Transverse colon (tissue), 4 donors: ENCODE results near the gene PCLAF. TPM values are rescaled to one million over a fixed set of nuclear protein-coding genes. Genes with fewer than 3 reads are reported as not detected.
"Not testable (repeated sequence)": the region's sequence is repeated elsewhere in the genome, so short reads cannot be mapped to it uniquely, and the experiment has no call there.

Experiments used
- DNase-seq: peaks from one replicate; pipeline ENCODE4 v3.0.0-alpha.2; 2019
- H3K27ac ChIP-seq, 4 donors: fragments of 200-600 bp; sonication (generic); 2 replicates each; pipeline ENCODE4 v1.5.1; 2016 to 2018; ENCODE audit warnings: inconsistent platforms in 4 of 4
- H3K27me3 ChIP-seq: fragments of 200-600 bp; sonication (generic); 2 replicates; pipeline ENCODE4 v1.5.1; 2017; ENCODE audit warnings: inconsistent platforms
- H3K36me3 ChIP-seq, 4 donors: fragments of 200-600 bp; sonication (generic); 2 replicates each; pipeline ENCODE4 v1.5.1; 2017 to 2019; ENCODE audit warnings: inconsistent platforms in 4 of 4
- H3K4me1 ChIP-seq, 4 donors: fragments of 200-600 bp; sonication (generic); 2 replicates each; pipeline ENCODE4 v1.5.1; 2017 to 2020; ENCODE audit warnings: inconsistent platforms in 4 of 4
- H3K4me3 ChIP-seq, 4 donors: fragments of 200-600 bp; sonication (generic); 1 replicate in 1 of 4; 2 replicates in 3 of 4; pipeline versions ENCODE4 v1.5.1 to v1.6.1; 2017 to 2019; ENCODE audit warnings: inconsistent platforms in 4 of 4
- H3K9me3 ChIP-seq, 2 donors: fragments of 200-600 bp; sonication (generic); 2 replicates each; pipeline ENCODE4 v1.5.1; 2017 to 2019; ENCODE audit warnings: inconsistent platforms in 2 of 2
- EP300 ChIP-seq: sonication (generic); formaldehyde crosslinking; IDR thresholded peaks from one replicate; pipeline ENCODE4 v1.6.1; 2017; ENCODE audit warnings: antibody characterized with exemption, low read depth
- POLR2A ChIP-seq: fragments of 450-650 bp; IDR thresholded peaks from one replicate; pipeline ENCODE4 v1.6.1; 2016; ENCODE audit warnings: antibody characterized with exemption, mild to moderate bottlenecking, moderate library complexity
- POLR2AphosphoS5 ChIP-seq, 3 donors: sonication (generic); formaldehyde crosslinking; IDR thresholded peaks; one replicate each; pipeline ENCODE4 v1.6.1; 2016; ENCODE audit warnings: antibody characterized with exemption in 3 of 3
- WGBS, 2 donors: methylation state at CpG; one replicate each; pipeline ENCODE4 v1.1.5; 2018; ENCODE audit warnings: low coverage in 1 of 2; 5-methylcytosine and 5-hydroxymethylcytosine counted together
- in situ Hi-C, 4 donors: fragments of 200-750 bp; cut with MboI; loops; one replicate each; pipeline versions ENCODE4 v1.15.0 to v1.15.1; 2017; ENCODE audit warnings: low sequenced_read_pairs in 3 of 4, low pct_ligation_motif_present in 1 of 4, low pct_unique_long_range_greater_than_20kb in 1 of 4
- intact Hi-C: fragments of 100-400 bp; cut with DNase I; formaldehyde crosslinking; loops from one replicate; pipeline ENCODE4 v1.15.1; 2023; ENCODE audit warnings: low total_unique reads
- total RNA-seq, 4 donors: library from RNA; depleted of rRNA; stranded (reverse); fragments of >200 nt; gene quantifications; one replicate each; pipeline ENCODE4 v1.1.0, GENCODE V29; 2016
- TF ChIP-seq, protein P1 (sequence below), 5 experiments: fragments of 200-600 bp in 3 of 5; fragments of 450-650 bp in 2 of 5; sonication (generic) in 3 of 5; IDR thresholded peaks; 1 replicate in 2 of 5; 2 replicates in 3 of 5; pipeline ENCODE4 v1.5.1; 2016 to 2017; ENCODE audit warnings: antibody characterized with exemption in 5 of 5, inconsistent platforms in 3 of 5, mild to moderate bottlenecking in 2 of 5, moderate library complexity in 1 of 5

PCLAF gene
- total RNA-seq, 4 donors from 2014 or later, result 3.3 to 21.5 (median 4.0) TPM; not detected in 1

DNA sequence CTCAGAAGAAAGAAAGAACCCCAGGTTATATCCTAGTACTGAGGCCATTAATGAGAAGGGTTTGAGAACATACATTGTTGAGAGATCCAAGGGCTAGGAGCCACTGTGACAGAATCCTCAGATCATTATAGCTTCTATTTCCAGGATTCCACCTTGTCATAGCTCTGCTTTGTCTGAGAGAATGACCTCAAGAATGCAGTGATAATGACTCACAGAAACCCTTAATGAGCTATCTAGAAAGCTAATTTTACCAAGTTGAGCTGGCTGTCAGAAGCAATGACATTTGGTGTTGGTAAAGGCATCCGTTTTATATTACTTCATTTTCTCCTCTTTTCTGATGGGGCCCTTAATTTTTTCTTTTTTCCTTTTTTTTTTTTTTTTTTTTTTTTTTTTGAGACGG, 17.3 kb upstream of the PCLAF start:
- intact Hi-C loops (no loop called here), in situ Hi-C loops (no loop called here)
- no peak for DNase-seq
- H3K4me1 ChIP-seq, result no peaks in the 10 kb centered on the region
- H3K9me3 ChIP-seq, result no peaks in the 10 kb centered on the region
- peaks cover 0 to 87% (median 37%) of the 10 kb centered on the region in 4 donors for H3K36me3 ChIP-seq
- TF ChIP-seq POLR2A (no peak), EP300 (no peak), POLR2AphosphoS5 (IDR thresholded peaks at IDR 0.05) (no peak)
- TF ChIP-seq, protein P1, sequence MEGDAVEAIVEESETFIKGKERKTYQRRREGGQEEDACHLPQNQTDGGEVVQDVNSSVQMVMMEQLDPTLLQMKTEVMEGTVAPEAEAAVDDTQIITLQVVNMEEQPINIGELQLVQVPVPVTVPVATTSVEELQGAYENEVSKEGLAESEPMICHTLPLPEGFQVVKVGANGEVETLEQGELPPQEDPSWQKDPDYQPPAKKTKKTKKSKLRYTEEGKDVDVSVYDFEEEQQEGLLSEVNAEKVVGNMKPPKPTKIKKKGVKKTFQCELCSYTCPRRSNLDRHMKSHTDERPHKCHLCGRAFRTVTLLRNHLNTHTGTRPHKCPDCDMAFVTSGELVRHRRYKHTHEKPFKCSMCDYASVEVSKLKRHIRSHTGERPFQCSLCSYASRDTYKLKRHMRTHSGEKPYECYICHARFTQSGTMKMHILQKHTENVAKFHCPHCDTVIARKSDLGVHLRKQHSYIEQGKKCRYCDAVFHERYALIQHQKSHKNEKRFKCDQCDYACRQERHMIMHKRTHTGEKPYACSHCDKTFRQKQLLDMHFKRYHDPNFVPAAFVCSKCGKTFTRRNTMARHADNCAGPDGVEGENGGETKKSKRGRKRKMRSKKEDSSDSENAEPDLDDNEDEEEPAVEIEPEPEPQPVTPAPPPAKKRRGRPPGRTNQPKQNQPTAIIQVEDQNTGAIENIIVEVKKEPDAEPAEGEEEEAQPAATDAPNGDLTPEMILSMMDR (IDR thresholded peaks at IDR 0.05), result no peak
- 95 to 100% methylated on average over 1 to 2 of the region's 2 CpGs for WGBS, 2 donors
- no peak overlapping the region for H3K4me3 ChIP-seq
- no peak overlapping the region for H3K27ac ChIP-seq
- no peaks in the 10 kb centered on the region for H3K27me3 ChIP-seq

DNA sequence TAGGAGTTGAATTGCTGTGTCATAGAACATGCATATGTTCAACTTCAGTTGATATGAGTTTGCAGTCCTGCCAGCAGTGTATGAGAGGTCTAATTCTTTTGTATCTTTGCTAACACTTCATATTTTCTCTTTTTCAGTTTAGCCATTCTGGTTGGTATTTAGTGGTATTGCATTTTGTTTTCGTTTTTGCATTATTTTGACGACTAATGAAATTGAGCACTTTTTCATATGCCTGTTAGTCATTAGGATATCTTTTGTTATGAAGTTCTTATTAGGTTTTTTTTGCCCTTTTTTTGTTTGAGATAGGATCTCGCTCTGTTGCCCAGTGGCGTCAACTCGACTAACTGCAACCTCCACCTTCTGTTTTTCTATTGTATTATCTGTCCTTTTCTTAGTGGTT, 15.5 kb upstream of the PCLAF start:
- Histone ChIP-seq H3K27ac (no peak overlapping the region), H3K4me1 (no peaks in the 10 kb centered on the region), H3K9me3 (no peaks in the 10 kb centered on the region), H3K27me3 (no peaks in the 10 kb centered on the region), H3K36me3 (peaks cover 0 to 74% (median 32%) of the 10 kb centered on the region in 4 donors), H3K4me3 (no peak overlapping the region)
- 96 to 98% methylated on average over 4 to 5 of the region's 5 CpGs for WGBS, 2 donors
- DNase-seq, result no peak
- intact Hi-C loops, result no loop called here
- in situ Hi-C loops, result no loop called here
- TF ChIP-seq POLR2A (no peak), POLR2AphosphoS5 (IDR thresholded peaks at IDR 0.05) (no peak), EP300 (no peak)
- TF ChIP-seq, protein P1 (IDR thresholded peaks at IDR 0.05), result no peak

DNA sequence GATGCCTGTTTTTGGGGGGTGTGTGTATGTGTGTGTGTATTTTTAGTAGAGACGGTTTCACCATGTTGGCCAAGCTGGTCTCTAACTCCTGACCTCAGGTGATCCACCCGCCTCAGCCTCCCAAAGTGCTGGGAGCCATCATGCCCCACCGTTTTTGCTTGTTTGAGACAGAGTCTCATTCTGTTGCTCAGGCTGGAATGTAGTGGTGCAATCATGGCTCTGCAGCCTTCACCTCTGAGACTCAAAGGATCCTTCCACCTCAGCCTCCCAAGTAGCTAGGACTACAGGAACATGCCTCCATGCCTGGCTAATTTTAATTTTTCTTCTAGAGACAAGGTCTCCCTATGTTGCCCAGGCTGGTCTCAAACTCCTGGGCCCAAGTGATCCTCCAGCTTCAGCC, 11.2 kb upstream of the PCLAF start:
- H3K4me3 ChIP-seq, intact Hi-C loops, H3K27me3 ChIP-seq, DNase-seq, in situ Hi-C loops, H3K9me3 ChIP-seq, H3K27ac ChIP-seq: not testable (repeated sequence)
- 77% methylated on average over 3 of the region's 3 CpGs; no CpG with 5 or more reads in 1 of the 2 donors for WGBS, 2 donors
- peaks cover 8 to 14% (median 11%) of the 10 kb centered on the region in 4 donors for H3K4me1 ChIP-seq
- H3K36me3 ChIP-seq, result peaks cover 0 to 32% (median 12%) of the 10 kb centered on the region in 4 donors

DNA sequence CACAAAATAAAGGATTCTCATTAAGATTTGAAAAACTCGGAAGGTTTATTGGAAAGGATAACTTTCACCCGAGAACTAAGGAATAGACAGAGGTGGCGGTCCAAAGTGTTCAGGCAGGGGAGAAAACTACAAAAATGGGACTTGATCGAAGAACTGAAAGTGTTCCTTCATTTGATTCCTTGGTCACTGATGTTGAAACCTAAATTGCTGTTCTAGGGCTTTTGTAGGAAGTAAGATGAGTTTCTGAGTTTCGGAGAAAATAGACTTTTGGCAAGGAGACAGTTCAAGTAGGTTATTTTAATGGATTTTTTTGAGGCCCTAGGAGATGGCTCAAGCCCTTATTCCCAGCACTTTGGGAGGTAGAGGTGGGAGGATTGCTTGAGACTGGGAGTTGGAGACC, 7.8 kb upstream of the PCLAF start:
- Histone ChIP-seq H3K36me3 (no peaks in the 10 kb centered on the region), H3K4me1 (peaks cover 8 to 23% (median 11%) of the 10 kb centered on the region in 4 donors), H3K27me3 (no peaks in the 10 kb centered on the region), H3K27ac (peak overlapping the region in 1 of 4 donors; percentile 4), H3K9me3 (no peaks in the 10 kb centered on the region), H3K4me3 (peak overlapping the region in 1 of 4 donors; percentile 71)
- intact Hi-C loops (no loop called here), in situ Hi-C loops (no loop called here)
- no peak for DNase-seq
- TF ChIP-seq, protein P1 (IDR thresholded peaks at IDR 0.05), result no peak
- TF ChIP-seq EP300 (no peak), POLR2A (no peak), POLR2AphosphoS5 (IDR thresholded peaks at IDR 0.05) (no peak)
- WGBS, 2 donors, result 91 to 95% methylated on average over 5 of the region's 5 CpGs

DNA sequence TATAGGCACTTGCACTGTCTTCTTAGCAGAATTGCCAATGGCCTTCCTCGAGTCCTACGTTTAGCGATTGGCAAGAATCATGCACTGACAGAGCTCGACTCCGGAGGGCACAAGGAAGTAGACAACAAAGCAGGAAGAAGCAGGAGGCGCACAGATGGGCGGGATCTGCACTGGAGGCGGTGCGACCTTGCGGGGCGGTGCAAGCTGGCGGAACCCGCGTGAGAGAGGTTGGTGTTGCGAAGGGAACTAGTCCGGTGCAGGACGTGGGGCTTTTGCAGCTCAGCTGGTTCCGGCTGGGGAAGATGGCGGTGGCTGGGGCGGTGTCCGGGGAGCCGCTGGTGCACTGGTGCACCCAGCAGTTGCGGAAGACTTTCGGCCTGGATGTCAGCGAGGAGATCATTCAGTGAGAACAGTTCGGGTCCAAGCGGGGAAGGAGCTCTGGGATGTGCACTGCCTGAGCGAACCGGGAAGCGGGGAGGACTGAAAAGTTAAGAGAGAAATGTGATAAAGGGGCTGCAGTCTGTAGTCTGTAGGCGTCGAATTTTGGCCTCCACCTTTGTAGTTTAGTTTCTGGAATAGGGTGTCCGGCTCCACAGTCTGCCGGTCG, 6.4 kb upstream of the PCLAF start, which contains the start of gene TRIP4:
Gene TRIP4 (plus strand): TSS at position 275 of the 607 bp plus-strand sequence. CDS start 28 bp downstream, at position 303.
- WGBS, 2 donors, result 0 to 1% methylated on average over 7 to 35 of the region's 35 CpGs
- intact Hi-C loops (no loop called here), in situ Hi-C loops (no loop called here)
- peak within 1 kb of the TSS; percentile 55 to 71 (median 68) for H3K4me3 ChIP-seq
- TF ChIP-seq POLR2AphosphoS5 (IDR thresholded peaks at IDR 0.05), result peak; percentile 75 to 92 (median 91)
- TF ChIP-seq, protein P1 (IDR thresholded peaks at IDR 0.05), result peak in 3 of 5 experiments; percentile 2 to 19 (median 11)
- TF ChIP-seq POLR2A, result peak; percentile 85
- TF ChIP-seq EP300, result no peak
- H3K27me3 ChIP-seq, result no peaks in the 10 kb centered on the region
- H3K9me3 ChIP-seq, result no peaks in the 10 kb centered on the region
- H3K4me1 ChIP-seq, result peaks cover 8 to 23% (median 11%) of the 10 kb centered on the region in 4 donors
- peak within 1 kb of the TSS; percentile 71 to 92 (median 83) for H3K27ac ChIP-seq
- peak; percentile 97 for DNase-seq
- H3K36me3 ChIP-seq, result no peaks in the 10 kb centered on the region
